ENCODE measurements around the gene AGAP2.
A peak's percentile ranks its signal among the peaks of the same experiment; 100 is the strongest.

The AGAP2 gene

GRCh38 chr12:57734591-57734990 is 4.0 kb downstream of the AGAP2 start:
- DNase-seq = peak; percentile 43
- no peak for TF ChIP-seq CTCF (IDR thresholded peaks at IDR 0.05; ENCODE audit: low read depth, low read length)
- Histone ChIP-seq H3K27me3 (ENCODE audit: insufficient read depth, low read depth, severe bottlenecking) (peaks cover 20% of the 10 kb centered on the region), H3K9me3 (ENCODE audit: severe bottlenecking) (no peaks in the 10 kb centered on the region), H3K4me3 (ENCODE audit: low read depth, low read length) (no peak overlapping the region), H3K36me3 (no peaks in the 10 kb centered on the region), H3K27ac (no peak overlapping the region)

GRCh38 chr12:57733928-57734327 is 4.6 kb downstream of the AGAP2 start:
- no peak for DNase-seq
- Histone ChIP-seq H3K27me3 (ENCODE audit: insufficient read depth, low read depth, severe bottlenecking) (peaks cover 17% of the 10 kb centered on the region), H3K27ac (no peak overlapping the region), H3K4me3 (ENCODE audit: low read depth, low read length) (no peak overlapping the region), H3K36me3 (no peaks in the 10 kb centered on the region), H3K9me3 (ENCODE audit: severe bottlenecking) (no peaks in the 10 kb centered on the region)
- no peak for TF ChIP-seq CTCF (IDR thresholded peaks at IDR 0.05; ENCODE audit: low read depth, low read length)

- H3K9me3 ChIP-seq (ENCODE audit: severe bottlenecking) = no peaks in the 10 kb centered on the region
- TF ChIP-seq CTCF (IDR thresholded peaks at IDR 0.05; ENCODE audit: low read depth, low read length) = no peak
- no peak overlapping the region for H3K27ac ChIP-seq
- peaks cover 16% of the 10 kb centered on the region for H3K27me3 ChIP-seq (ENCODE audit: insufficient read depth, low read depth, severe bottlenecking)
- no peaks in the 10 kb centered on the region for H3K36me3 ChIP-seq
- no peak overlapping the region for H3K4me3 ChIP-seq (ENCODE audit: low read depth, low read length)
- DNase-seq = no peak
Measured at GRCh38 chr12:57732726-57733593, 5.6 kb downstream of the AGAP2 start.

- Histone ChIP-seq H3K9me3 (ENCODE audit: severe bottlenecking) (no peaks in the 10 kb centered on the region), H3K27ac (no peak overlapping the region), H3K27me3 (ENCODE audit: insufficient read depth, low read depth, severe bottlenecking) (peaks cover 9% of the 10 kb centered on the region), H3K4me3 (ENCODE audit: low read depth, low read length) (no peak overlapping the region), H3K36me3 (peaks cover 5% of the 10 kb centered on the region)
- TF ChIP-seq CTCF (IDR thresholded peaks at IDR 0.05; ENCODE audit: low read depth, low read length) = no peak
- DNase-seq = no peak
Measured at GRCh38 chr12:57732270-57732669, 6.3 kb downstream of the AGAP2 start.

- H3K27me3 ChIP-seq (ENCODE audit: insufficient read depth, low read depth, severe bottlenecking) = peaks cover 2% of the 10 kb centered on the region
- no peak for DNase-seq
- no peak overlapping the region for H3K27ac ChIP-seq
- no peaks in the 10 kb centered on the region for H3K9me3 ChIP-seq (ENCODE audit: severe bottlenecking)
- H3K36me3 ChIP-seq = peaks cover 8% of the 10 kb centered on the region
- TF ChIP-seq CTCF (IDR thresholded peaks at IDR 0.05; ENCODE audit: low read depth, low read length) = no peak
- no peak overlapping the region for H3K4me3 ChIP-seq (ENCODE audit: low read depth, low read length)
Measured at GRCh38 chr12:57731411-57732080, 7.0 kb downstream of the AGAP2 start.

Measured in WERI-Rb-1 (cell line).